NCI-H2081 treated with DMSO at 0.1 percent for 48 hours (cell line): ENCODE measurements around the gene SLC9A9.
"Not testable (repeated sequence)": the region's sequence is repeated elsewhere in the genome, so short reads cannot be mapped to it uniquely, and the experiment has no call there.

ENCODE experiments used
- DNase-seq: peaks from one replicate; lab custom pipeline; 2025; lab: John Stamatoyannopoulos, UW

SLC9A9 gene

DNA sequence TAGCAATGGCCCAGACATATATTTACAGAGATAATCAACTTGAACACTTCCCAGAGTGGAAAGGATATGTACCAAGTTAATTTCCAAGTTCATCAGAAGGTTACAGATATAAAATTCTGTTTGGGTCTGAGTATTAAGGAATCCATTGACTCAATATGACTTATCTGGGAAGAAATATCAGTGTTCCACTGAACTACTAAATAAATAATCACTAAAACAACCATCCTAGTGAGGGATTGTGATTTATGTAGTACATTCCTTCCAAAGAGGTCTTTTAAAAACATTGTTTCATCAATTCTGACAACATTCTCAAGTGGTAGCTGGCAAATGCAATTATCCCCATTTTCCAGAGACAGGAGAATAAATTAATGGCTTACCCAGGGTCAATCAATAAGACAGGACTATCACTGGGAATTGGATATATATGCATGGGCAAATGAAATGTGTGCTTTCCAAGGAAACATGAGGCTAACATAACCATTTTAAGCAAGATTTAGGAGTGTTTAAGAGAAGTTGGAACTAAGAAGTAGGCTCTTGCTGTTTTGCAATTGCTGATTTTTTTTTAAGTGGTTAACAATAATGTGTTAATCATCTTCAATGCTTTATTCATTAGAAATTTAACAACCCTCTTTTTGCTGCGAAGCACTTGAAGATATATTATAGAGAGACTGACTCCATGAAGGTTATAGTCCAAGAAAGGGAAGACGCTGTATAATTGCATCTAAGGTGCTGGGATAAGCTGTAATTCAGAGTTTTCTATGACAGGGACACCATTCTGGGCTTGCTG lies 37.9 kb downstream of the SLC9A9 start:
- DNase-seq: no peak

DNA sequence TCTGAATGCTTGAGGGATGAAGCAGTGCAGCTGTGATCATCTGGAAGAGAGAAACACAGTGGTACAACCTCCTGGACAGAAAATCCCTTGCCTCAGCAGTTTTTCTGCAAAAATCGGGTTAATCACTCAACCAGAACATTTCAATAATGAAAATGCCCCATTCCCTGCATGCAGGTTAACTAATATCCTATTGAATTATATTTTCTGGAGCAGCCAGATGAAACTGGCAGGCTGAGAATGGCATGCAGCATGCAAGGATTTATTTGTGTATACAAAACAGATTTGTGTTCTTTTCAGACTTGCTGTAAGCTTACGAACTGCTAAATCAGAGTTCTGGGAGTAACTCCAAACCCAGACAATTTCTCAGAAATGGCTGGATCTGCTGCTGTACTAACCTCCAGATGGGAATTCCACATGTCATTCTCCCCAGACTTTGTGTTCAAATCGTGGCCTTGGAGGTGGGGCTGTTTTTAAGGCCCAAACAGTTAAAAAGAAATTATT lies 39.1 kb downstream of the SLC9A9 start:
- no peak for DNase-seq

DNA sequence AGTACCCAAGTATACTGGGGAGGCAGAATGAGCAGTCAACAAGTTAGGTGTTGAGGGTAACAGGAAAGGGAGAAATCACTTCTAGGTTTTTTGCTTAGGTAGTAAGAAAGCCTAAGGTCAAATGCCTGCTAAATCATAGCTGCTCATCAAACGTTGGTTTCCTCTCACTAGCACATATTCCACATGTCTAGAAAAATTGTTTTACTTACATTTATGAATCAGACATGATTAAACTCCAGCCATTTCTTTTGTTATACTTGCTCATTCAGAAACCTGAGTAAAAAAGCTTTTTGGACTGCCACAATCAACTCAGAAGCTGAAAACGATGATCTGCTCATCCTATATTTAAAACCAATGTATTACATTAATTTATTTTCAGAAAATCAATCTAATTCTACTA lies 40.2 kb downstream of the SLC9A9 start:
- DNase-seq: no peak

DNA sequence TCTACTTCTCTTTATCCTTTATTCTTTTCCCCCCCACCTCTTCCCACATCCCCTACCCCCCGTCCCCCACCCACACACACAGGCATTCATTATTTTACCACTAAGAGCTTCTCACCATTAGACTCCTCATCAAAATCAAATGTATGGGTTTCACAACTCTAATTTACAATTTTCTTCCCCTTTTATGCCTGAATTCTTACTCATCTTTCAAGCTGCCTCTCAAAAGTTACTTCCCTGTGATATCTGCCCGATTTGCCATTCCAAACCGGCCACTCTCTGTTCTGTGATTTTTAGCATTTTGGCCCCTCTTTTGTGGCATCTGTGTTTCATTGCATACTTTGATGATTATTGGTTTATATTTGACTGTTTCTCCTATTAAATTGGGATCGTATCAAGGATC lies 42.2 kb downstream of the SLC9A9 start:
- DNase-seq: no peak

DNA sequence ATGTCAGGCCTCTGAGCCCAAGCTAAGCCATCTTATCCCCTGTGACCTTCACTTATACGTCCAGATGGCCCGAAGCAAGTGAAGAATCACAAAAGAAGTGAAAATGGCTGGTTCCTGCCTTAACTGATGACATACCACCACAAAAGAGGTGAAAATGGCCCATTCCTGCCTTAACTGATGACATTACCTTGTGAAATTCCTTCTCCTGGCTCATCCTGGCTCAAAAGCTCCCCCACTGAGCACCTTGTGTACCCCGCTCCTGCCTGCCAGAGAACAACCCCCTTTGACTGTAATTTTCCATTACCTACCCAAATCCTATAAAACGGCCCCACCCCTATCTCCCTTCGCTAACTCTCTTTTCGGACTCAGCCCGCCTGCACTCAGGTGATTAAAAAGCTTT lies 42.8 kb downstream of the SLC9A9 start:
- not testable (repeated sequence) for DNase-seq

DNA sequence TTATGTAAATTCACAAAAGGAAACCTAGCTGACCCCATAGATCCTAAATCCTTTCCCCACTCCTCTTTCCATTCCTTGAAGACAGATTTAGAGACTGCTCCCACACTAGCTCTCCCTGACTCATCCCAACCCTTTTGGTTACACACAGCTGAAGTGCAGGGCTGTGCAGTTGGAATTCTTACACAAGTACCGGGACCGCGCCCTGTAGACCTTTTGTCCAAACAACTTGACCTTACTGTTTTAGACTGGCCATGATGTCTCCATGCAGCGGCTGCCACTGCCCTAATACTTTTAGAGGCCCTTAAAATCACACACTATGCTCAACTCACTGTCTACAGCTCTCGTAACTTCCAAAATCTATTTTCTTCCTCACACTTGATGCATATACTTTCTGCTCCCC lies 47.2 kb downstream of the SLC9A9 start:
- DNase-seq: not testable (repeated sequence)

DNA sequence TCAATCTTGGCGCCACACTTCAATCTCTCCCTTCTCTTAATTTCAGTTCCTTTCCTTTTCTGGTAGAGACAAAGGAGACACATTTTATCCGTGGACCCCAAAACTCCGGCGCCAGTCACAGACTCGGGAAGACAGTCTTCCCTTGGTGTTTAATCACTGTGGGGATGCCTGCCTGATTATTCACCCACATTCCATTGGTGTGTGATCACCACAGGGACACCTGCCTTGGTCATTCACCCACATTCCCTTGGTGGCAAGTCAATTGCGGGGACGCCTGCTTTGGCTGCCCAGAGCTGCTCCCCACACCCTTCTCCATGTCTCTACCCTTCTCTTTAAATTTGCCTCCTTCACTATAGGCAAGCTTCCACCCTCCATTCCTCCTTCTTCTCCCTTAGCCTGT lies 50.1 kb downstream of the SLC9A9 start:
- DNase-seq: not testable (repeated sequence)

DNA sequence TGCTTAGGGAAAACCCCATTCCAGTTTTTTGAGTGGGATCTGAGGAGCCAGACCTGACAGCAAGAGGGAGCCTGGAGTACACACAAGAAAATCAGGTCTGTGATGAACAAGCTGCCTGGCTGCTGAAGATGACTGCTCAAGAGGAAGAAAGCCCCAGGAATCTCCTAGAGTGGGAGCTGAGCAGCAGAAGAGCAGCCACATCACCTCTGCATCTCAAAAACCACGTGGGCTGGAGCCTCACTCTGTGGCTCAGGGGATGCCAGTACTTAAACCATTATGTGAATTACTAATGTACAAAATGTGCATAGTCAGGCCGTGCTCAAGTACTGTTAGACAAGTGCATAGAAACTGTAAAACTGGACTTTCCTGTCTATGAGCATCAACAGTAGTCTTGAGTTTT lies 52.4 kb downstream of the SLC9A9 start:
- DNase-seq: no peak

DNA sequence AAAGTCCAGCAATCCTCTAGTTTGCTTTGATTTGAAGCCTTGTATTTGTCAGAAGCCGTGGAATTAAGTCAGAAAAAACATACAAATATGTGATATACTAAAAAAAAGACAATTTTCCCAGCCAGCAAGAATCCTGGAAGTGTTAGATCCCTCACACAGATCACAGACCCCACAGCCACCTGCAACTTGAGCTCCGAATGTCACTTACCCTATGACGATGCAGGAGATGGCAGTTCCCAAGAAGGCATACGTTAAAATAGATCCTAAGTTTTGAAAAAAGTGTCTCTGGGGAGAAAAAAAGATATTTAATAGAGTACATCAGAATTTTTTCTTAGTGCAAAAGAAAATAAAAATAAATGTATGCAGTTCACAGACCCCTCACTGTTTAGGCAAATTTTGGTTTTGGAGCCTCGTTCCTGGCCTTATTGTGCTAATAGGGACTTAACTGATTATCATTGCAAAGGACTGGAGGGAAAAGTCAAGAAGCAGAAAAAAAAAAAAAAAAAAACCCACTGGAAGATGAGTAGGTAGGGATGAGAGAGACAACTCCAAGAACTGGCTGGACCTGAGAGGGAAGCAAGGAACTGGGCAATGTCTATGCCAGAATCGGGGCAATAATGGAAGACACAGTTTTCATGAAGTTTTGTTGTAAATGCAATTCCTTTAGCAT lies 53.3 kb downstream of the SLC9A9 start:
- DNase-seq: no peak

DNA sequence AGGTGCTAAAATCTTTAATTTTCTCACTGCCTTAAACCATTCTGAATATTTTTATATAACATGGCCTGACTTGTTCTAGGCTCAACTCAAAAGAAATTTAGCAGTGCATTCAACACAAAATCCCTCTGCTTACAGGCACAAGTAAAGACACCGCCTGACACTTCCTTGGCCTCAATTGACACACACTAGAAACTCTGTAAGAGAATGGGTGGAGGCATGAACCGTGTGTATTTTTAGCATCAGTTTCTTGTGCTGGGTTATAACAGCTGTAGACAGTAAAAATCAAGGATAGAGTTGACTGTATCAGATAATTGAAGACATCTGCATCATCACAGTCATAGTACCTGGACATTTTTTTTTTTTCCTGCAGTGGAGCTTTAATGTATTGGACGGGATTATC lies 54.3 kb downstream of the SLC9A9 start:
- no peak for DNase-seq

DNA sequence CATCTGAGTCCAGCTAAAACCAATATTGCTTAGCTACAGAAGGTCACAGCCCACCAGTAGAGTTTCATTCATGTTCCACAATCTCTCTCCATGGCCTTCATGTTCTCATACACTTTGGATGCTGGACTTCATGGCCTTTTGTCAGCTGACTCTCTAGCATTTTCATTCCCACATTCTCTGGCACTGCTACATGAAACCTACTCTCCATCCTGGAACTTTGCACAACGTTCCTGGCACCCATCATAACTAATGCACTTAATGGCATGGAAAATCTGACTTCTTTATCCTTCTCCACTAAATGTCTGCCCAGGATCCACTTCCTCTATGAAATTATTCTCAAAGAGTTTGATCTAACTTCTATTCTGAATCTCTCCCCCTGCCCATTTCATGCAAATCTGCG lies 56.9 kb downstream of the SLC9A9 start:
- no peak for DNase-seq

DNA sequence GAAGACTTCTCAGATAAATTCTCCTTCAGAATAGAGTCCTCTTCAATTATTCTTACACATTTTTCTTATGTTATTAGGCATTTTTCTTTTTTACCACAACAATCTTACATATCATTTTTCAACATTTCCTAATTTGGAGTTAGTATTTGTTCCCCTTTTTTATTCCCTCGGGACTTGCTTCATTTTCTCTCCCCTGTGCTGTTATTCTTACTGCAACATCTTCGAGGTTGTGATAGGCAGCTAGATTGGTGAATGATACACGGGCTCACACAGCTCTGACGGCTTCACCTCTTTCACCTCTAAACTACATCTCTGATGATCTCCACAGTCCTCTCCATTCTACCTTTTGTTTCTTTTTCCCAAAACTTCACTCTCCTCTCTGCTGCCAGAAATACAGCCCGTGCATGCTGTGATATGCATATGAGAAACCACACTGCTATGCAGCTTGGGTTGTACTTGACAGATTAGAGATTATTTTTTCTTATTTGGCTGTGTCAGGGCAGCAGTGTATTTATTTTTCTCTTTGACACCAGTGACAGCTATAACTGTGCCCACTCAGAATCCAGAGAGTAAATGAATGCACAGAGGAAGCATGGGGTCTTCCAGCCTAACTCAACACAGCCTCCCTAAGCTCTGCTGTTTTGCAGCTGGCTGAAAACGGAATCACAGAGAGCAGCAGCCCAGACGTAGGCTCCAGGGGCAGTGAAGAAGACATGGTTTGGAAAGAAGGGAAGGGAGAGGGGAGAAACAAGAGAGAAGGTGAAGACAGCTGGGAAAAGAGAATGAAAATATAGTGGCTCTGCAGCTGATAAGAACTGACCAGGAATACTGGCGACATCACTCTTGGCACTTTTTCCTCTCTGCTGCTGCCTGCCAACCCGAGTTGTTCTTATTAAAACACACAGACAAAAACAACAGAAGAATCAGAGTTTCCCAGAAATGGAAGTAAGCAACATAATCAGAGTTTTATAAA lies 61.8 kb downstream of the SLC9A9 start:
- DNase-seq: no peak

DNA sequence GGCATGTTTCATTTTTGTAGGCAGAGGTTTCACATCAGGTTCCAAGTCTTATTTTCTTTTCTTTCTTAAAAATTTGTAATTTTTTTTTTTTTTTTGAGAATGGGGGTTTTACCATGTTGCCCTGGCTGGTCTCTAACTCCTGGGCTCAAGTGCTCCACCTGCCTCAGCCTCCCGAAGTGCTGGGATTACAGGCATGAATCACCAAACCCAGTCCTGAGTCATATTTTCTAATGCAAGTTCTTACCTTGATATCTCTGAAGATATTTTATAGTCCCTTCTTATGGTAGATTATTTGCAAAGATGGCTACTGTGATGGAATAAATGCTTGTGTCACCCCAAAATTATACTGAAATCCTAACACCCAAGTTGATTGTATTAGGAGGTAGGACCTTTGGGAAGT lies 63.8 kb downstream of the SLC9A9 start:
- DNase-seq: no peak

DNA sequence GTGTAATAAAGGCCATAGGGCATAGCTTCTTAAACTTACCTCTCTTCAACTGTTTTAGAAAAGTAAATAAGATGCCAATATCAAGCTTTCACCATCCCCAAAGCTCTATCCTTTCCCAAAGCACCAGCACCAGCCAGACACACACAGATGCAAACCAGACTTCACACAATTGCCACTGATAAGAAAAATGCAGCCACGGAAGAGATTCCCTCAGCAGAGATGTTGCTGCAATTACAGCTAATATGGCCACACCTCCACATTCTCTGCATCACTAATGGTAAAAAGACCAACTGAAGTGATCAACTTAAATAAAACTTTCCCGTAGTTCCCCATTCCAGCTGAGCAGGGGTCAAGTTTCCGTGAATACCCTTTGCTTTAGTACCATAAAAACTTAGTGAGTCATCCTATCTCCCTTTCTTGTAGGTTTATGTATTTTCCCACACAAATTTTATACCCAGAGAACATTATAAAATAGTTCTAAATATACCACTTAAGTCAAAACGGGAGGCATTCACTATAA lies 64.4 kb downstream of the SLC9A9 start:
- no peak for DNase-seq

DNA sequence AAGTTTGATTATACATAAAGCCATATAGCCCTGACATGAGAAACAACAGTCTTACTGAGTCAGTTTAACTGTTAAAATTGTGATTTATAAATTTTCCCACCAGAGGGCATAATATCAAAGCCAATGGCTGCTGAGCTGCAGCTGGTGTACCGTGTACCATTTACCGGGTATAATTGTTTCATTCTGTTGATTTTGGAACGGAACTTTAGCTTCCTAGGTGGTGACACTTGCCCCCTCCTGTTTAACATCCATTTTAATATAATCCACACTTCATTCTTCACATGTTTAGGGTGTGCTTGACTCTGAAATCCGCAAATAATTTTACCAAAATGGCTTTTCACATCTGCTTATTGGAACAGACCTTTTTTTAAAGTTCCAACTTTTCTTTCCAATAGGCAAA lies 72.8 kb downstream of the SLC9A9 start:
- peak; percentile 90 for DNase-seq

DNA sequence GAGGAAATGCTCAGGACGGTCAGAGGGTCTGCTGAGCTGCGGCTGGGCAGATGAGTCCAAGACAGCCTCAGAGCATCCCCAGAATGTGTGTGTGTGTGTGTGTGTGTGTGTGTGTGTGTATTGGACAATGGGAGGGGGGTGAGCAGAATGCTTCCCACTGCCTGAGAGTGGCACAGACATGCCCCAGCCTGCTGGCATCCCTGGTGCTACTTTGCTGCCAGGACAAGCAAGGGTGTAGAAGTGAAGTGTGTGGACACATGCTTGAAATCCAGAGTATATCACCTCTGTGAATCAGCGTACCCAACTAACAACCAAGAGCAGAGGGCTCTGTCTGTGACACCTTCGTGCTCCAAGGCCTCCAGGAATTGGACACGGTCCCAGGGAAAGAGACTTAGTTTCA lies 76.3 kb downstream of the SLC9A9 start:
- DNase-seq: no peak

DNA sequence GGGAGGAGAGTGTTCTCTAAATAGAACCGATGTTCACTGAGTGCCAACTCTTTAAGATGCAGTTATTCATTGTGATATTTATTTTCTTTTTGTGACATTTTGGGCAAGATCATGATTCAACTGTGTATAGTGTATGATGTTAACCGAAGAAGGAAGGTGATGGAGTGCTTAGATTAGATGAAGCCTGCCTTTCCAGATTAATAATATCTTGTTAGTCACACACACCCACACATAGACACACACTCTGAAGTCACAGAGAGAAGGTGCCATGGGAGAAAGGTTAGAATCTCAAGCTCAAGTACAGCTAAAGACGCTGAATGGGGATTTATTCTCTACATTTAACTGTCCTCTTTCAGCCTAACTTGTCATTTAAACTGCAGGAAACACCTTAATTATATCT lies 77.0 kb downstream of the SLC9A9 start:
- no peak for DNase-seq

DNA sequence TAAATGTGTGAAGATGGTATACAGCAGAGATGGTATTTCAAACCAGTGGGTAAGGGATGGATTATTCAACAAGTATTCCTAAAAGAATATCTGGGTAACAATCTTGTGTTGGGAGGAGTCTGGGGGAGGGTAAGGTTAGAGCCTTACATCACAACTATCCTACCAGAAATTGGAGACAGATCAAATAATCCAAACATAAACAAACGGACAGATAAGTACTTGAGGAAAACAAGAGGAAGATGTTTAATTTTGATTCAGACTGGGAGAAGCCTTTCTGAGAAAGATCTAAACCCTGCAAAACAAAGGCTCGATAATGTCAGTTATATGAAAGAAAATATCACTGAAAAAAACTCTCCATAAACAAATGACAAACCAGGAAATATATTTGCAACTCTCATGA lies 77.9 kb downstream of the SLC9A9 start:
- no peak for DNase-seq

DNA sequence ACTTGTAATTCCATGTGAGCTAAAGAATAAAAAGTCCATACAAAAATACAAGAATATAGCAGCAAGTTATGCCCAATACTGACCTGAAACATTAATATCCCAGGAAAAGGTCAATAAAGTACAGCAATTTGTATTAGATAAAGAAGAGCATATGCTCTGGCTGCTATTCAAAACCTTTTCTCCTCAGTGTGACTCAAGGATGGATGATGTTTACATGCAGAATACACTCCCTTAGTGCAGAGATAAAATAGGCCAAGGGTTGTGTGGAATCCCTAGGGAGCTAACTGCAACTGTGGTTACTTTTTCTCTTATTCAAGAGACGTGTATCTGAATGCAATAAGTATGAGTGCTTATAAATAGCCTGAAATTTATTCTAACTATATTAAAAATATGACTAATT lies 78.7 kb downstream of the SLC9A9 start:
- DNase-seq: no peak

DNA sequence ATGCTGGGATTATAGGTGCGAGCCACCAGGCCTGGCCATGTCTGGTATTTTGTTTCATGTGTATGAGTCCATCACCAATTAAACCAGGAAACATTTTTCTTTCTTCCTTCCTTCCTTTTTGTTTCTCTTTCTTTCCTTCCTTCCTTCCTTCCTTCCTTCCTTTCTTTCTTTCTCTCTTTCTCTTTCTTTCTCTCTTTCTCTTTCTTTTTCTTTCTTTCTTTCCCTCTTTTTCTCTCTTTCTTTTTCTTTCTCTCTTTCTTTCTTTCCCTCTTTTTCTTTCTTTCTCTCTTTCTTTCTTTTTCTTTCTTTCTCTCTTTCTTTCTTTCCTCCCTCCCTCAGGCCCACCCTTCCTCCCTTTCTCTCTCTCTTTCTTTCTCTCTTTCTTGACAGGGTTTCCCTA lies 83.4 kb downstream of the SLC9A9 start:
- DNase-seq: no peak

DNA sequence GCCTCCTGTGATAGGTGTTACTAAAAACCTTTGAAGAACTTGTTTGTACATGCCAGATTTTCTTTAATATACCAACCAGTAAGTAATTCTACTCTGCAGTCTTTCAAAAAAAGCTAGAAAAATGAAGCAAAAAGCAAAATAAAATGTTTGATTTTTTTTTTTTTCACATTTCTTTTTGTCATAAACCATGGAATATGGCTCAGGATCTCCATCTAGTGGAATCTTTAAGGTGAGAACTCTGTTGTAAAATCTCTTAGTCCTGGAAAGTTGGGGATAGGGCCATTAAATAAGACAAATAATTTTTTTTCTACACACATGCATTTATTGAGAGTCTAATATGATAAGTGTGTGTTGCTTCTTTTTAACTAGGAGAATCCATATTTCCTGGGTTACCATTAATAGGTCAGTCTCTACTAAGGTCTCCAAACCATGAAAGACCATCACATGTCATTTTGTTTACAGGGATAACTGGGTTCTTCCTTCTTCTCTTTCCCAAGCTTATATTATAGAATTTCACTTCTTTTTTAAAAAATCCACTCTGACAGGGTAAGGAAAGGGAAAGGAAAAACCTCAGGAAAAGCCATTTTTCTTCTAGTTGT lies 84.6 kb downstream of the SLC9A9 start:
- no peak for DNase-seq

DNA sequence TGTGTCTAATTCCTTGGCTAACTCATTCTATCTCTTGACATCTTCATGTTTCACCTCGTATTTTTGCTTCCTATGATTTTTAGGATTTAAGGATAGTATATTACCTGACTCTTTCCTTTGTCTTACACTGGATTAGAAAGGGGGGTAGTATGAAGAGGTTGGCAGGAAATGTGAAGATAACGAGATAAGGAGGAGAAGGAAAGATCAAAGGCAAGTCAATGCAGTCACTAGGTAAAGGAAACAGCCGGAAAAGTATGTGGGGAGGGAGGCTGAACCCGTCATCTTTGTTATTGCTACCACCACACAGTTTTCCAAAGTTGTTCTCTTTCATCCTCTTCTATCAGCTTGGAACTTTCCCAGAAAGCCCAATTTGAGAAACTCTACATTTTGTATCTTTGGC lies 90.6 kb downstream of the SLC9A9 start:
- DNase-seq: no peak
